ENCODE results near the gene STKLD1.

DNA sequence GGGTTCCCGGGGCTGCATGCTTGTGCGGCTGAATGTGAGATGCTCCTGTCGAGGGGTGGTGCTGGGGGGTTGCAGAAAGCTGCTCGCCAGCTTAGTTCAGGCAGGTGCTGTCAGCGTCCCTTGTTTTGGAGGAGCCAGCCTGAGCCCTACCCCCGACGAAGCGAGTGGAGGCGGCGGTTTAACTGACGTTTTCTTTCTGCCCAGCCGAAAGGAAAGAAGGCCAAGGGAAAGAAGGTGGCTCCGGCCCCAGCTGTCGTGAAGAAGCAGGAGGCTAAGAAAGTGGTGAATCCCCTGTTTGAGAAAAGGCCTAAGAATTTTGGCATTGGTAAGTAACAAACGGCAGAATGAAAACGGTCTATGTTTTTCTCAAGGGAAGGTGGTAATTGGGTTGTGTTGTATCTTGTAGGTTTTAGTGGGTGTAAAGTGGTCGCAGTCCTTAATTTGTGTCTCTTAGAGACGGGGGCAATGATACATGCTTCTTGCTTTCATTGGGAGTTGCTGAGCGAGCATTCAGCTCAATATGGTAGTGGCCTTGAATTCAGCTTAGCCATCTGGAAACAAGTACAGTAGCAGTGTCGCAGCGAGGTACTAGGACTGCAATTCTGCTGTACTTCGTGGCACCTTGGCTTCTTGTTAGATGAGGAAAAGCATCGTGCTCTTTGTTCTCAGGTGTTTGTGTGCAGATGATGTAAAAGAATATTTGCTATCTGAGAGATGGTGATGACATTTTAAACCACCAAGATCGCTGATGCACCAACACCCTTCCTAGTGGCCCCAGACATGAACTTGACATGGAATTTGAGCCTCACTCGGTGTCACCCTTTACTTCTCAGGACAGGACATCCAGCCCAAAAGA lies 27.2 kb upstream of the STKLD1 start:
- TF ChIP-seq, protein P1, sequence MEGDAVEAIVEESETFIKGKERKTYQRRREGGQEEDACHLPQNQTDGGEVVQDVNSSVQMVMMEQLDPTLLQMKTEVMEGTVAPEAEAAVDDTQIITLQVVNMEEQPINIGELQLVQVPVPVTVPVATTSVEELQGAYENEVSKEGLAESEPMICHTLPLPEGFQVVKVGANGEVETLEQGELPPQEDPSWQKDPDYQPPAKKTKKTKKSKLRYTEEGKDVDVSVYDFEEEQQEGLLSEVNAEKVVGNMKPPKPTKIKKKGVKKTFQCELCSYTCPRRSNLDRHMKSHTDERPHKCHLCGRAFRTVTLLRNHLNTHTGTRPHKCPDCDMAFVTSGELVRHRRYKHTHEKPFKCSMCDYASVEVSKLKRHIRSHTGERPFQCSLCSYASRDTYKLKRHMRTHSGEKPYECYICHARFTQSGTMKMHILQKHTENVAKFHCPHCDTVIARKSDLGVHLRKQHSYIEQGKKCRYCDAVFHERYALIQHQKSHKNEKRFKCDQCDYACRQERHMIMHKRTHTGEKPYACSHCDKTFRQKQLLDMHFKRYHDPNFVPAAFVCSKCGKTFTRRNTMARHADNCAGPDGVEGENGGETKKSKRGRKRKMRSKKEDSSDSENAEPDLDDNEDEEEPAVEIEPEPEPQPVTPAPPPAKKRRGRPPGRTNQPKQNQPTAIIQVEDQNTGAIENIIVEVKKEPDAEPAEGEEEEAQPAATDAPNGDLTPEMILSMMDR (IDR thresholded peaks at IDR 0.05), result no peak
- no peak for TF ChIP-seq EP300 (IDR thresholded peaks at IDR 0.05; ENCODE audit: low read depth)
